SK-N-SH (cell line): ENCODE data around the gene EBLN1.

ENCODE experiments used
- EP300 ChIP-seq, 2 experiments: IDR thresholded peaks; 2 replicates each; pipeline versions ENCODE4 v1.4.0 to v1.6.1; 2012; ENCODE audit warnings: borderline replicate concordance in 1 of 2, low read depth in 1 of 2, low read length in 1 of 2
- GABPA ChIP-seq: IDR thresholded peaks from 2 replicates; pipeline ENCODE4 v1.4.0; 2012; ENCODE audit warnings: low read depth, mild to moderate bottlenecking
- GATA2 ChIP-seq: sonication (generic); formaldehyde crosslinking; IDR thresholded peaks from 2 replicates; pipeline ENCODE4 v1.5.0; 2020; ENCODE audit warnings: mild to moderate bottlenecking, missing genetic modification reagents
- JUND ChIP-seq: IDR thresholded peaks from 2 replicates; pipeline ENCODE4 v1.4.0; 2012
- NFIC ChIP-seq: IDR thresholded peaks from 2 replicates; pipeline ENCODE4 v1.4.0; 2012; ENCODE audit warnings: borderline replicate concordance
- POLR2AphosphoS5 ChIP-seq: IDR thresholded peaks from 2 replicates; pipeline ENCODE4 v1.6.1; 2012; ENCODE audit warnings: low read depth, low read length
- RFX5 ChIP-seq: IDR thresholded peaks from 2 replicates; pipeline ENCODE4 v1.6.1; 2012; ENCODE audit warnings: mild to moderate bottlenecking, improper control_type of control experiment, low read length
- YY1 ChIP-seq: IDR thresholded peaks from 2 replicates; pipeline ENCODE4 v1.4.0; 2012; ENCODE audit warnings: low read depth, mild to moderate bottlenecking
- TF ChIP-seq, protein P1 (sequence below): IDR thresholded peaks from 2 replicates; pipeline ENCODE4 v1.4.0; 2012; ENCODE audit warnings: low read depth
- TF ChIP-seq, protein P2 (sequence below): fragments of 200-600 bp; sonication (generic); IDR thresholded peaks from 2 replicates; pipeline ENCODE4 v1.6.1; 2017; ENCODE audit warnings: antibody characterized with exemption, mild to moderate bottlenecking, moderate library complexity
- TF ChIP-seq, protein P3 (sequence below): IDR thresholded peaks from 2 replicates; pipeline ENCODE4 v1.6.1; 2012; ENCODE audit warnings: mild to moderate bottlenecking, low read depth, low read length, moderate library complexity
- TF ChIP-seq, protein P4 (sequence below): IDR thresholded peaks from 2 replicates; pipeline ENCODE4 v1.4.0; 2012; ENCODE audit warnings: low read depth, borderline replicate concordance
- TF ChIP-seq, protein P5 (sequence below): IDR thresholded peaks from 2 replicates; pipeline ENCODE4; 2012

DNA sequence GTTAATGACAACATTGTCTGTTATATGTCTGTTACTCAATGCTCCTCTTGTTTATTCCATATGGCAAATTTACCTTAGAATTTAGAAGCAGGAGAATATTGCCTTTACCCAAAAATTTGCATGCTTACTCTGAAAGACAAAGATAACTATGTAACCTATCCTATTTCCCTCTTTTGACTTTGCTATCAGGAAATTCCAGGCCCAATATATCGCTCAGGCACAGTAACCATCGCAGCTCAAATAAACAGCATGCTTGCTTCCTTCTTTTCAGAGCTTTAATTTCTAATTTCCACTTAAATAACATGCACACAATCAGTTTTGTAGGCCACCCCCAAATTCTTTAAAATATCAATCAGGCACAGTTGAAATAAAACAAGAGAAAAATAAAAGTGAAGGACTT is 57.8 kb downstream of the EBLN1 start:
- TF ChIP-seq YY1, result no peak
- TF ChIP-seq, protein P1, sequence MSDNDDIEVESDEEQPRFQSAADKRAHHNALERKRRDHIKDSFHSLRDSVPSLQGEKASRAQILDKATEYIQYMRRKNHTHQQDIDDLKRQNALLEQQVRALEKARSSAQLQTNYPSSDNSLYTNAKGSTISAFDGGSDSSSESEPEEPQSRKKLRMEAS, result no peak
- TF ChIP-seq, protein P2, sequence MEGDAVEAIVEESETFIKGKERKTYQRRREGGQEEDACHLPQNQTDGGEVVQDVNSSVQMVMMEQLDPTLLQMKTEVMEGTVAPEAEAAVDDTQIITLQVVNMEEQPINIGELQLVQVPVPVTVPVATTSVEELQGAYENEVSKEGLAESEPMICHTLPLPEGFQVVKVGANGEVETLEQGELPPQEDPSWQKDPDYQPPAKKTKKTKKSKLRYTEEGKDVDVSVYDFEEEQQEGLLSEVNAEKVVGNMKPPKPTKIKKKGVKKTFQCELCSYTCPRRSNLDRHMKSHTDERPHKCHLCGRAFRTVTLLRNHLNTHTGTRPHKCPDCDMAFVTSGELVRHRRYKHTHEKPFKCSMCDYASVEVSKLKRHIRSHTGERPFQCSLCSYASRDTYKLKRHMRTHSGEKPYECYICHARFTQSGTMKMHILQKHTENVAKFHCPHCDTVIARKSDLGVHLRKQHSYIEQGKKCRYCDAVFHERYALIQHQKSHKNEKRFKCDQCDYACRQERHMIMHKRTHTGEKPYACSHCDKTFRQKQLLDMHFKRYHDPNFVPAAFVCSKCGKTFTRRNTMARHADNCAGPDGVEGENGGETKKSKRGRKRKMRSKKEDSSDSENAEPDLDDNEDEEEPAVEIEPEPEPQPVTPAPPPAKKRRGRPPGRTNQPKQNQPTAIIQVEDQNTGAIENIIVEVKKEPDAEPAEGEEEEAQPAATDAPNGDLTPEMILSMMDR, result no peak
- TF ChIP-seq NFIC, result no peak
- TF ChIP-seq, protein P3, sequence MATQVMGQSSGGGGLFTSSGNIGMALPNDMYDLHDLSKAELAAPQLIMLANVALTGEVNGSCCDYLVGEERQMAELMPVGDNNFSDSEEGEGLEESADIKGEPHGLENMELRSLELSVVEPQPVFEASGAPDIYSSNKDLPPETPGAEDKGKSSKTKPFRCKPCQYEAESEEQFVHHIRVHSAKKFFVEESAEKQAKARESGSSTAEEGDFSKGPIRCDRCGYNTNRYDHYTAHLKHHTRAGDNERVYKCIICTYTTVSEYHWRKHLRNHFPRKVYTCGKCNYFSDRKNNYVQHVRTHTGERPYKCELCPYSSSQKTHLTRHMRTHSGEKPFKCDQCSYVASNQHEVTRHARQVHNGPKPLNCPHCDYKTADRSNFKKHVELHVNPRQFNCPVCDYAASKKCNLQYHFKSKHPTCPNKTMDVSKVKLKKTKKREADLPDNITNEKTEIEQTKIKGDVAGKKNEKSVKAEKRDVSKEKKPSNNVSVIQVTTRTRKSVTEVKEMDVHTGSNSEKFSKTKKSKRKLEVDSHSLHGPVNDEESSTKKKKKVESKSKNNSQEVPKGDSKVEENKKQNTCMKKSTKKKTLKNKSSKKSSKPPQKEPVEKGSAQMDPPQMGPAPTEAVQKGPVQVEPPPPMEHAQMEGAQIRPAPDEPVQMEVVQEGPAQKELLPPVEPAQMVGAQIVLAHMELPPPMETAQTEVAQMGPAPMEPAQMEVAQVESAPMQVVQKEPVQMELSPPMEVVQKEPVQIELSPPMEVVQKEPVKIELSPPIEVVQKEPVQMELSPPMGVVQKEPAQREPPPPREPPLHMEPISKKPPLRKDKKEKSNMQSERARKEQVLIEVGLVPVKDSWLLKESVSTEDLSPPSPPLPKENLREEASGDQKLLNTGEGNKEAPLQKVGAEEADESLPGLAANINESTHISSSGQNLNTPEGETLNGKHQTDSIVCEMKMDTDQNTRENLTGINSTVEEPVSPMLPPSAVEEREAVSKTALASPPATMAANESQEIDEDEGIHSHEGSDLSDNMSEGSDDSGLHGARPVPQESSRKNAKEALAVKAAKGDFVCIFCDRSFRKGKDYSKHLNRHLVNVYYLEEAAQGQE, result no peak
- TF ChIP-seq GATA2 (CRISPR knock-in tag), result no peak
- no peak for TF ChIP-seq EP300 (IDR thresholded peaks at IDR 0.05; ENCODE audit: borderline replicate concordance in 1 of 2, low read depth in 1 of 2, low read length in 1 of 2)
- TF ChIP-seq POLR2AphosphoS5, result no peak
- TF ChIP-seq RFX5, result no peak
- TF ChIP-seq, protein P4, sequence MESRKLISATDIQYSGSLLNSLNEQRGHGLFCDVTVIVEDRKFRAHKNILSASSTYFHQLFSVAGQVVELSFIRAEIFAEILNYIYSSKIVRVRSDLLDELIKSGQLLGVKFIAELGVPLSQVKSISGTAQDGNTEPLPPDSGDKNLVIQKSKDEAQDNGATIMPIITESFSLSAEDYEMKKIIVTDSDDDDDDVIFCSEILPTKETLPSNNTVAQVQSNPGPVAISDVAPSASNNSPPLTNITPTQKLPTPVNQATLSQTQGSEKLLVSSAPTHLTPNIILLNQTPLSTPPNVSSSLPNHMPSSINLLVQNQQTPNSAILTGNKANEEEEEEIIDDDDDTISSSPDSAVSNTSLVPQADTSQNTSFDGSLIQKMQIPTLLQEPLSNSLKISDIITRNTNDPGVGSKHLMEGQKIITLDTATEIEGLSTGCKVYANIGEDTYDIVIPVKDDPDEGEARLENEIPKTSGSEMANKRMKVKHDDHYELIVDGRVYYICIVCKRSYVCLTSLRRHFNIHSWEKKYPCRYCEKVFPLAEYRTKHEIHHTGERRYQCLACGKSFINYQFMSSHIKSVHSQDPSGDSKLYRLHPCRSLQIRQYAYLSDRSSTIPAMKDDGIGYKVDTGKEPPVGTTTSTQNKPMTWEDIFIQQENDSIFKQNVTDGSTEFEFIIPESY, result no peak
- TF ChIP-seq, protein P5, sequence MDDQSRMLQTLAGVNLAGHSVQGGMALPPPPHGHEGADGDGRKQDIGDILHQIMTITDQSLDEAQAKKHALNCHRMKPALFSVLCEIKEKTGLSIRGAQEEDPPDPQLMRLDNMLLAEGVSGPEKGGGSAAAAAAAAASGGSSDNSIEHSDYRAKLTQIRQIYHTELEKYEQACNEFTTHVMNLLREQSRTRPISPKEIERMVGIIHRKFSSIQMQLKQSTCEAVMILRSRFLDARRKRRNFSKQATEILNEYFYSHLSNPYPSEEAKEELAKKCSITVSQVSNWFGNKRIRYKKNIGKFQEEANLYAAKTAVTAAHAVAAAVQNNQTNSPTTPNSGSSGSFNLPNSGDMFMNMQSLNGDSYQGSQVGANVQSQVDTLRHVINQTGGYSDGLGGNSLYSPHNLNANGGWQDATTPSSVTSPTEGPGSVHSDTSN, result no peak
- no peak for TF ChIP-seq JUND
- no peak for TF ChIP-seq GABPA
